Mesenteric fat pad (tissue), 1 donor: ENCODE results near the gene NCAN. TPM values are rescaled to one million over a fixed set of nuclear protein-coding genes. Genes with fewer than 3 reads are reported as not detected.
"Not testable (repeated sequence)": the region's sequence is repeated elsewhere in the genome, so short reads cannot be mapped to it uniquely, and the experiment has no call there.

ENCODE experiments used
- DNase-seq: peaks from one replicate; pipeline ENCODE4 v3.0.0-alpha.2; 2020; ENCODE audit warnings: low spot score
- total RNA-seq: library from RNA; stranded (reverse); fragmentation: NEBNext Ultra II Directional; extraction: Animal tissue kit (Norgen Biotek cat#: 25700); gene quantifications from one replicate; pipeline ENCODE4 v1.2.1, GENCODE V29; 2021
- donor health status: DM: yes; HTN: yes; CAD: no.

Gene NCAN
- total RNA-seq, 1 donor from 2014 or later = not detected

DNA sequence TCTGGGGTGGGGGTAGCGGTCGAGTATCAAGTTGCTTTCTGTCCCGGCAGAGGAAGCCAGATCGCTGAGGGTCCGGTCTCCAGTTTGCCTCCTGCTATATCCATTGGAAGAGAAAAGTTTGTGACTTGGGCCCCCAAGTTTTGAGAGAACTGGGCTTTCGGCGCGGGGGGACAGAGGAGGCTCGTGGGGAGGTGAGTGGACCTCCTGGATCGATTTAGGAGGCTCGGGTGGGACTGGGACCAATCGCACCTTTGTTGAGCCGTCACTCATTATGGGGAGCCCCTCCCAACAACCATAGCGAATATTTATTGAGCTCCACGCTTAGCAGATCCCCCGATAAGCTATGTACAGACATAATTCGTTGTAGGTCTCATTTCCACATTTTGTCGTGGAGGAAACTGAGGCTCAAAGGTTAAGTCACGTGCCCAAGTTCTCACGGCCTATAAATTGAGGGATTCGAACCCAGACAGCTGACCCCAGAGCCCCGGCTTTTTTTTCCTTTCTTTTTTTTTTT lies 18.8 kb upstream of the NCAN start:
- no peak for DNase-seq

DNA sequence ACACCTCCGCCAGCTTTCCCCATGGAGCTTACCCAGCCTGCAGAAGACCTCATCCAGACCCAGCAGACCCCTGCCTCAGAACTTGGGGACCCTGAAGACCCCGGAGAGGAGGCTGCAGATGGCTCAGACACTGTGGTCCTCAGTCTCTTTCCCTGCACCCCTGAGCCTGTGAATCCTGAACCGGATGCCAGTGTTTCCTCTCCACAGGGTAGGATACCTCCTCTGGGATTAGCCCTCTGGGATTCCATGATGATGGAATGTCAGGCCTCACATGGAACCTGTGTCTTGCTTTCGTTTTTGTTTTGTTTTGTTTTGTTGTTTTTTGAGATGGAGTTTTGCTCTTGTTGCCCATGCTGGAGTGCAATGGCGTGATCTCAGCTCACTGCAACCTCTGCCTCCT lies 17.8 kb upstream of the NCAN start:
- DNase-seq = no peak

DNA sequence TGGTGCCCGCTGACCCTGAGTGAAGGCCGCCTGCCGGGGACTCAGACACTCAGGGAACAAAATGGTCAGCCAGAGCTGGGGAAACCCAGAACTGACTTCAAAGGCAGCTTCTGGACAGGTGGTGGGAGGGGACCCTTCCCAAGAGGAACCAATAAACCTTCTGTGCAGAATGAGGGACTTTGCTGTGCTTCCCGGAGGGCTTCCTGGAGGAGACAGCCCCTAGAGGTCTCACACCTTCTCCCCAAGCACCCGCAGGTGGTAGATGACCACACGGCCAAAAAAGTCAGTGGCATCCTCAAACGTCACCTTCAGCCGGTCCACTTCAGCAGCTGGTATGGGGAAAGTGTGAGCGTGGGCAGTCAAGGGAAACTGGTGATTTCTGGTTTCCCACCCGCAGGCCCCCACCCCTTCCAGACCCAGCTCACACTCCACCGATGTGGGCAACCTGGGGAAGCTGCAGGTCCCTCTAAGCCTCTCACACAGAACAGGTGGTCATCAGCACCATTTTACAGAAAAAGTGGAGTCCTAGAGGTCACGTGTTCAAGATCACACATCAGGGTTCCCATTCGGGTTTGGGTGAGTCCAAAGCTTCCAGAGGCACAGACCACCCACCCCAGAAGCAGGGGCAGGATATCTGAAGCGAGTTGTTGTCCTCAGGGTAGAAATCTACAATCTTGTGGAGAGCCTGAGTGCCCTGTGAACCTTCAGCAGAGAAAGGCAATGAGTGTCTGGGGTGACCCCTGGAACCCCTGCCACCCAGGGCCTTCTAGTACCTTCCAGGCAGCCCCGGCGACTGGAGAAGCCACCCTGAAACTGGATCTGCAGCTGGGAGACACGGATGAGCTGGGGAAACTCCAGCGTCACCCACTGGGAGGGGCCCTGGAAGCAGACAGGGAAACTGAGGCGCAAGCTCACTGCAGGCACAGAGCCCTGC lies 9.8 kb upstream of the NCAN start:
- no peak for DNase-seq

DNA sequence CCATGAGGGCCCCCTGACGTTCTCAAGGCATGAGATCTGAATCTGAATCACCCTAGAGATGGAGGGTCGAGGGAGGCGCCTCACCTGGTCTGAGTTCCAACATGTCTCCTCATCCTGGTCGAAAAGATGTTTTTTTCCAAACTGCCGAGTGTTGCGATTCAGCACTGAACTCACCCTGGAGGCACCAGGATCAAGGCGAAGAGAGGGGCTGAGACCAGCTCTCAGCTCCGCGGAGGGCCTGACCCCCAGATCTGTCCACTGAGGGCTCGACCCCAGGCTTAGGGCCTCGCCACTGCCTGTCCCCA lies 9.1 kb upstream of the NCAN start:
- no peak for DNase-seq

DNA sequence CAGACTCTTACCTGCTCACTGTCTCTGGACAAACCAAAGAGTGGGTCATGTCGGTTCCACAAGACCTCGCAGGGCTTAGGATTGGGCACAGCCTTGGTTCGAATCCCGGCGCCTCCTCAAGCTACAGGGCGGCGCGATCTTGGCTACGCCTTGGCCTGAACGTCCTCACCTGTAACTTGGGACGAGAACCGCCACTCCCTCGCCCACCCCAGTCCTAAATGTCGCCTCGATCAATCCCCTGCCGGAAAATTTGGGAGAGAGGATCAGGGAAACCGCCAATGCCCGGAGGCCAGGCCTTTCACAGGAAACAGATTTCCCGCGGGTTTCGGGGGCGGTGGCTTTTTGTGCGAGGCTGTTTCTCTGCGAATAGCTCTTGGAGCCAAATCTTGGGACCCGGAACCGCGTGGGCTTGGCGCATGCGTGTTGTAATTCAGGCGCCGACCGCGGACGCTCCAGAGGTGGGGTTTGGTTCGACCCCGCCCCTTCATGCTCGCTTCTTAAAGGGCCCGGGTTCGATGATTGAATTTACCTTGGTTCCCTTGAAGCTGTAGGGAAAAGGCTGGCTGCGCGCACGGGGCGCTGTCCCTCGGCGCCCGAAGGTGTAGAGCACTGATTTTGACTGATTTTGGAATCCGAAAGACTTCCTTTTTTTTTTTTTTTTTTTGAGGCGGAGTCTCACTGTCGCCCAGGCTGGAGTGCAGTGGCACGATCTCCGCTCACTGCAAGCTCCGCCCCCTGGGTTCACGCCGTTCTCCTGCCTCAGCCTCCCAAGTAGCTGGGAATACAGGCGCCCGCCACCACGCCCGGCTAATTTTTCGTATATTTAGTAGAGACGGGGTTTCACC lies 8.5 kb upstream of the NCAN start, which contains the start of gene NR2C2AP:
Gene NR2C2AP, minus strand, starts transcription at position 403 of the 845 bp plus-strand sequence. Its CDS starts 354 bp downstream, at position 49.
- peak; percentile 96 for DNase-seq

DNA sequence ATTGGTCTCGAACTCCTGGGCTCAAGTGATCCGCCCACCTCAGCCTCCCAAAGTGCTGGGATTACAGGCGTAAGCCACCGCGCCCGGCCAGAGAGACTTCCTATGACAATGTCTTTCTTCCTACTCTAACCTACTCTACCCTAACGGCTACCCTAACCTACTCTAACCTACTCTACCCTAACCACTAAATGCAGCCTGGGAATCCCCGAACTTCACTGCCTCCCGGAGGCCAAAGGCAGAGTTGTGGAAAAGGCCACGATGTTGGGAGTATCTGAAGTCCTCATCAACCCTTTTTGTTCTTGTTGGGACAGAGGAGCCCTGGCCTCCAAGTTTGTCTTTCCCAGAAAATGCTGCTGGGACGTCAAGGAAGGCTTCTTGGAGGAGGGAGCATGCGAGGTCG lies 7.6 kb upstream of the NCAN start:
- no peak for DNase-seq

DNA sequence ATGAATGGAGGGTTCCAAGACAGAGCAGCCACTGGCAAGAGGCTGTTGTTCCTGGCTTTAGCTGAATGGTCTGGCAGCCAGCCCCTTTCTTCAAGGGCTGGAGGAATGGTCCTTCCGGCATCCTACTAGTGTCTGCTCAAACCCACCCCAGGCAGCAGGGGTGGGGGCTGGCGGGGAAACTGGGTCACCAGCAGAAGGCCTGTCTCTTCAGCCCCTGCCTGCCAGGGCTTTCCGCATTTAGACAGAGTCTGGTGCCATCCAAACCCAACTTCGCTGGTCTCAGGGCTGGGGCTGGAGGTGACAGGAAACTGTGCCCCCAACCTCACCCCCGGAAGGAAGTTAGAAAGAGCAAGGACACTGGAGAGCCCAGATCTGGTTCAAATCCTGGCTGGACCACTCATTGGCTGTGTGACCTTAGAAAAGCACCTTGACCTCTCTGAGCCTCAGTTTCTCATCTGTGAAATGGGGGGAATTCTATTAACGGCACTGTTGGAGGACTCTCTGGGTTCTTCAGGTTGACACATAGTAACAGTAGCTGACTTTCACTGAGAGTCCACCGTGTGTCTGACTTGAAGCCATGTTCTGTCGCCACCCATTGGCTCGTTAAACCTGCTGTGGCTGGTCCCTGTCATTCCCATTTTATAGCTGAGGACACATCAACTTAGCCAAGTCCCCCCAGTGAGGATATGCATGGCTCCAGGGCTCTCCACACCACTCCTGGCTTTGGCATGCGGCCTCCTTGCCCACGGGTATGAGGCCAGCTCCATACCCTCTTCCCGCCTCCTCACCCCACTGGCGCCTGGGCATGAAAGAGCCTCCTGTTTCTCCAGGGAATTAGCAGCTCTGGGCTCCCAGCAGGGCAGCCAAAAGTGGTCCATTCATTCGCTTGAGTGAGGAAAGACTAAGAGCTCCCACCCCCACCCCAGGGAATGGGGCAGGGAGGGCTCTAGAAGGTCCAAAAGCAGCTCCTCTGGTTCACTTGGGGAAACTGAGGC lies 6.0 kb upstream of the NCAN start:
- DNase-seq = no peak

DNA sequence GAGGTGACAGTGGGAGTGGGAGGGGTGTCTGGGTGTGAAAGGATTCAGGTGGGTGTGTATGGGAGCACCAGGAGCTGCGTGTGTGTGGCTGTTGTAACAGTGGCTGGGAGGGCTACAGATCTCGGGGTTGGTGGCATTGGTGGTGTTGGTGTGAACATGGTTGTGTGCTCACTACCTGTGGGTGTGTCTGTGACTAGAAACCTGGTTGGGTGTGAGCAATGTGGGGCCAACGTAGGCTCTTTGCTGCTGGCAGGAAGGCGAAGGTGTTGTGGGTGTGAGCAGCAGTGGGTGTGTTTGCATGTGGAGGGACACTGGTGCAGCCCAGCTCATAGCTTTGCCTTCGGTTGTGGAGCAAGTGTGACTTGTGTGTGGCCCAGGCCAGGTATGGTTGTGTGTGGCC lies 4.8 kb upstream of the NCAN start:
- DNase-seq = no peak

DNA sequence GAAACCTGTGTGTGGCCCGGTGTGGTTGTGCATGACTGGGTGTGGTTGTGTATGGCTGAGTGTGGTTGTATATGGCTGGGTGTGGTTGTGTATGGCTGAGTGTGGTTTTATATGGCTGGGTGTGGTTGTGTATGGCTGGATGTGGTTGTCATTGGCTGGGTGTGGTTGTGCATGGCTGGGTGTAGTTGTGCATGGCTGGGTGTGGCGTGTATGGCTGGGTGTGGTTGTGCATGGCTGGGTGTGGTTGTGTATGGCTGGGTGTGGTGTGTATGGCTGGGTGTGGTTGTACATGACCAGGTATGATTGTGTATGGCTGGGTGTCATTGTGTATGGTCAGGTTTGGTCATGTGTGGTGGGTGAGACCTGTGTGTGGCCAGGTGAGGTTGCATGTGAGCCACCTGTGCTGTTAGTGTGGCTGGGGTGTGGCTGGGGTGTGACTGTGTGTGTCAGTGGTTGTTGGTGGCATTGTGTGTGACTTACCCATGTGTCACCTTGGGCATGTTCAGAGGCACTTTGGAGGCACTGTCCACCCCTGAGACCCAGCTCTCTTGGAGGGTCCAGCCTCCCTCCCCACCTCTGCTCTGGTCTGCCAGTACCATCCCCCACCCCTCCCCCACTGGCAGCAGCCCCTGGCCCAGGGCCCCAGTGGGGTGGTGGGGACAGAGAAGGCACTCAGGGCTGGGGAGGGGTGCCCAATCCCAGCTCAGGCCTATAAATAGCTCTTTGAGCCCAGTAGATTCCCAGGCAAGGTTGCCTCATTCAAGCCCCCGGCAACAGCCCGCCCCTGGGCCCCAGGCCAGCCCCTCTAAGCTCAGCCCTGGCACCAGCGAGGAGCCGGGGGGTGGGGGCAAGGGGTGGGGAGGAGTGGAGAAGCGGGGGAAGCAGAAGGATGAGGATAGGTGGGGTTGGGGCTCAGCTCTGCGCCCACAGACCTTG lies 3.9 kb upstream of the NCAN start:
- DNase-seq = no peak

DNA sequence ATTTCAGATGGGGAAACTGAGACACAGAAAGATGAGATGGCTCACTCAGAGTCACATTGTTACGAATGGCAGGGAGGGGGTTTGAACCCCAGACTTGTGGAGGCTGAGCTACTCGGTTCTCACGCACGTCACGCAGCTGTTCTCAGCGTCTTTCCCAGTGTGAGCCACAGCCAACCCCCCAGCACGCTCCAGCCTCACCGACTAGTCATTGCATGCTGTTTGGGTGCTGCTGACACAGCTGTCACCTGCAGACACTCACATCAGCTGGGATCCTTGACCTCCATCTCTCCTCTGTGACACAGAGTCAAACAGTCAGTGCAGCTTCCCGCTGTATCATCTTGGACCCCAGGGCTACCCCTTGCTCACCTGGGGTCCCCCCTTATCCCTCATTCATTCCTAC lies 2.4 kb upstream of the NCAN start:
- DNase-seq = no peak

DNA sequence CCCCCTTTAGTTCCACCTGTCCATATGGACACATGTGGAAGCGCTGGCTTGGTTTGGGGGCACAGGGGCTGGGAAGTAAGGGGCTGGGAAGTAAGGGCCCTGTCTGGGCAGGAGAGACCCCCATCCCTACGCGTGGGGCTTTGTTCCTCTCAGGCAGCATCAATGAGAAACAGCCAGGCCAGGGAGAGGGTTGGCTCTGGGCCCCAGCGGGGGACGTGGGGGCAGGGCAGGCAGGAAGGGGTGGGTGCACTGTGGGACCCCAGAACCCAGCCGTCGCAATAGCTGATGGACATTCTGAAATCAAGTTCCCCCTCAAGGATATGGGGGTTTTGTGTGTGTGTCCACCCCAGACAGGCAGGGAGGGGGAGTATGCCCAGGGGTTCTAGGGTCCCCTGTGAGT lies 1.2 kb downstream of the NCAN start:
- DNase-seq = no peak

DNA sequence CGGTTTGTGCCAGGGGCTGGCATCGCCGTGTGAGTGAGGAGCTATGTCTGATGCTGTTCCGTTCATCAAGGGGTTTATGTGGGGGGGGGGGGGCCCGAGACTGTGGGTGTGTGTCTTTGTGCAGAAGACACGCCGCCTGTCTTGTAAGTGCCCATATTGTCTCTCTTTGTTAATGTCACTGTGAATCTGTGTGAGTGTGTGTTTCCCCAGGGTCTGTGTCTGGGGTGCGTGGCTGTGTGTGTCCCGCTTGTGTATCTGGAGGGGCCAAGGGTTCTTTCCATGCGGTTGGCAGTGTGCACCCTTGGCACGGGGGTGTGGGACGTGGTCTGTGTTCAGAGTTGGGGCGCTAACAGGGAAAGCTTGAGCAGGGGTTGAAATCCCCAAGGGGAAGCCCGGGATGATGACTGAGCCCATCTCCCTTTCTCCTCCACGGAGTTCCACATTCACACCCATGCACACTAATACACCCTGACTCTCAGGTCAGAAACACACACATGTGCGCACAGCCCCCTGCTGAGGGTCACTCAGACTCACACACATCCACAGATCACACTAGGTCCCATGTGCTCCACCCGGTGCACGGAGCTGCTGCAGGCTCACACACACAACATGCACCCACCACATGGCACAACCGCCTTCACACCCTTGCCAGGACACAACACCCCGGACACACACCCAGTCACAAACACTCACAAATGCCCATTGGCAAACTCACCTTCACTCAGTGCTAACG lies 1.8 kb downstream of the NCAN start:
- DNase-seq = no peak

DNA sequence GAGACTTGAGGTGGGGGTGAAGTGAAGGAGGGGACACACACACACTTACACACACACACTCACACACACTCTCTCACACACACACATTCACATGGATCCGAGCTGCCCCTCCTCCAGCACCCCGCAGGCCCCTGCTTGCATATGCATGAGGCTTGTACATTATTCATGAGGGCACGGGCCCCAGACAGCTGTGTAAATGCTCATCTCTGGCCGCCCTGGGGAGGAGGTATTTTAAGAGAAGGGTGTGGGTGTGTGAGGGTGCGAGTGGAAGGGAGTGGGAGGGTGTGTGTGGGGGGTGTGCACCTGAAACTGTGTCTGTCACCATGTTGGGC lies 2.4 kb downstream of the NCAN start:
- DNase-seq = no peak

DNA sequence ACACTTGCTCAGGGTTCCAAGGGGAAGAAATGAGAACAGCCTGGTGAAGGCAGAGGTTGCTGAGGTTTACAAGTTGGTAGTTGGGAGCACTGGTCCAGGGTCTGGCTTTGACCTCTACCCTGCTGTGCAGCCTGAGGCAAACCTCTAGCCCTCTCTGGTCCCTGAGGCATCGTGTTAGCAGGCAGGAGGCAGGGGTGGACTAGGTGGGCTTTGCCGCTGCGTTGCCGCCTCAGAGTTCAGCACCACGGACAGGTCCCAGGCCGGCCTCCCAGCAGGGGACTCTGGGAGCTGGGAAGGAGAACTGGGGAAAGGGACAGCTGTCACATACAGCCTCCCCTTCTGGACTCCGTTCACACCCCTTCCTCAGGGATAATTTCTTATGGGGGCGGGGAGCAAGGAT lies 3.1 kb downstream of the NCAN start:
- DNase-seq = no peak

DNA sequence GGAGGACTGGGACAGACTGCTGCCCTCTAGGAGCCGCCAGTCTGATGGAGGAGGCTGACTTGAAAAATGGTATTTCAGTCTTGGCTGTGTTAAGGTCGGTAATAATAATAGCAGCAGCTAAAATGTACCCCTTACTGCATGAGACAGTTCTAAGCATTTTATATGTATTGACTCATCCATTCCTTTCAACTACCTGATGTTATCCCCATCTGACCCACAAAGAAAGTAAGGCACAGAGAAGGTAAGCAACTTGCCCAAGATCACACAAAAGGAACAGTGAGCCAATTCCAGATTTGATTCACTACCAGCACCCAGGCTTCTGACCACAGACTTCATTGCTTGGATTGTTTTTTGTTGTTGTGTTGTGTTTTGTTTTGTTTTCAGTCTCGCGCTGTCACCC lies 4.0 kb downstream of the NCAN start:
- no peak for DNase-seq

DNA sequence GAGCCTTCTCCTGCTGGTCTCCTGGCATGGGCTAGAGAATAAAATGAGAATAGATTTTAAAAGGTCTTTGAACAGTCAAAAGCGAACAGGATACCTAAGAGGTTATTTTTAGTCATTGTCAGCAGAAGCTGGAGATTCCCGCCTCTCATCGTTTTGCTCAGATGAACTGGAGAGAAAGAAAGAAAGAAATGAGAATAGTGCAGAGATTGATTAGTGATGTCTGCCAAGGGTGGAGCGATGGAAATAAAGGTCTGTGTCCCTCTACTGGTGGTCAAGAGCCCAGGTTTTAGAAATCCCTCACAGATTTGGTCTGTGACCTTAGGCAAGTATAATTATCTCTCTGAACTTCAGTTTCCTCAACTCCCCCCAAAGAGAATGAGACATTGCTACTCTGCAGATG lies 5.3 kb downstream of the NCAN start:
- DNase-seq = no peak

DNA sequence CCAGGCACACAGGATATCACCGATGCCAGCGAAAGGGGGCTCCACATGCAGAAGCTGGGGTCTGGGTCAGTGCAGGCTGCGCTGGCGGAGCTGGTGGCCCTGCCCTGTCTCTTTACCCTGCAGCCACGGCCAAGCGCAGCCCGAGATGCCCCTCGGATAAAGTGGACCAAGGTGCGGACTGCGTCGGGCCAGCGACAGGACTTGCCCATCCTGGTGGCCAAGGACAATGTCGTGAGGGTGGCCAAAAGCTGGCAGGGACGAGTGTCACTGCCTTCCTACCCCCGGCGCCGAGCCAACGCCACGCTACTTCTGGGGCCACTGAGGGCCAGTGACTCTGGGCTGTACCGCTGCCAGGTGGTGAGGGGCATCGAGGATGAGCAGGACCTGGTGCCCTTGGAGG lies 7.2 kb downstream of the NCAN start:
- no peak for DNase-seq

DNA sequence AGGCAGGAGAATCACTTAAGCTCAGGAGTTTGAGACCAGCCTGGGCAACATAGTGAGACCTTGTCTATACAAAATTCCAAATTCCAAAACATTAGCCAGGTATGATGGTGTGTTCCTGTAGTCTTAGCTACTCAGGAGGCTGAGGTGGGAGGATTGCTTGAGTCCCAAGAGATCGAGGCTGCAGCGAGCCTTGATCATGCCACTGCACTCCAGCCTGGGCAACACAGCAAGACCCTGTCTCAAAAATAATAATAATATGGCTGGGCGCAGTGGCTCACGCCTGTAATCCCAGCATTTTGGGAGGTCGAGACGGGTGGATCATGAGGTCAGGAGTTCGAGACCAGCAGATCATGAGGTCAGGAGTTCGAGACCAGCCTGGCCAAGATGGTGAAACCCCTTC lies 9.2 kb downstream of the NCAN start:
- not testable (repeated sequence) for DNase-seq

DNA sequence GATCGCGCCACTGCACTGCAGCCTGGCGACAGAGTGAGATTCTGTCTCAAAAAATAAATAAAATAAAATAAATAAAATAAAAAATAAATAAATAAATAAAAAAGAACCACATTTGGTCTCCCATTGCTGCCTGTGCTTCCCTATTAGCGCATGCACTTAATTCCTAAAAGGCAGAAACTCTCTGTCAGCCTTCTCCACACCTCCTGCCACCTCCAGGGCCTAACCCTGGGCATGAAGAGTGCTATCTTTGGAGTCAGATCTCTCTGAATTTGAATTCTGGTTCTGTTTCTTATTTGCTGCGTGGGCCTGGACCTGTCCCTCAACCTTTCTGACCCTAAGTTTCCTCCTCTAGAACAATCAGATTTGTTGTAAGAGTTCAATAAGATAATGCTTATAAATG lies 11.3 kb downstream of the NCAN start:
- DNase-seq = no peak
